K562 (cell line): ENCODE data around the gene KLHL14. TPM values are rescaled to one million over a fixed set of nuclear protein-coding genes. Genes with fewer than 3 reads are reported as not detected.

Experiments used
- ATAC-seq: fragments of 200-7000 bp; cut with Tn5 transposase; 3 replicates; pipeline ENCODE4 v1.9.1; 2020; ENCODE audit warnings: moderate library complexity
- BruUV-seq: library from RNA; stranded (reverse); fragments of 400-500 nt; replicated peaks from 2 replicates; lab custom pipeline; 2021; lab: Mats Ljungman, UMichigan
- CTCF ChIA-PET: fragments of 300-600 bp; formaldehyde crosslinking; extraction: SDS; loops from one replicate; lab custom pipeline; 2021; ENCODE audit warnings: low intra/inter-chr PET ratio; lab: Yijun Ruan, JAX
- POLR2A ChIA-PET: fragments of 300-600, 350-650 bp; sonication (Branson Sonifier 250); formaldehyde crosslinking; extraction: SDS; loops from one replicate; lab custom pipeline; 2021; ENCODE audit warnings: antibody characterized with exemption, inconsistent platforms; lab: Yijun Ruan, JAX
- DNase-seq, 4 experiments: peaks; one replicate each; pipeline versions ENCODE4 v3.0.0 to v3.0.0-alpha.2; 2011 to 2018; ENCODE audit warnings: low spot score in 3 of 4, mixed read lengths in 3 of 4; ENCODE audit errors: extremely low read depth in 1 of 4
- FAIRE-seq: peaks from 2 replicates; lab custom pipeline; 2011; peaks lifted over from hg19 to GRCh38; lab: Jason Lieb, UNC
- H2AFZ ChIP-seq: 2 replicates; pipeline ENCODE4 v1.6.0; 2011; ENCODE audit warnings: low read depth, low read length, control low read depth, inconsistent platforms
- H3K27ac ChIP-seq: fragments of 200-600 bp; 3 replicates; pipeline ENCODE4 v1.8.0; 2011; ENCODE audit warnings: low read depth, mild to moderate bottlenecking, control low read depth, inconsistent platforms, low read length, moderate library complexity, mixed read lengths; ENCODE audit errors: extremely low read depth
- H3K27me3 ChIP-seq, 2 experiments: fragments of 300-600 bp in 1 of 2; 2 replicates in 1 of 2; 3 replicates in 1 of 2; pipeline versions ENCODE4 v1.6.0 to v1.8.0; 2011; ENCODE audit warnings: inconsistent platforms in 2 of 2, low read length in 2 of 2, mild to moderate bottlenecking in 1 of 2, mixed read lengths in 1 of 2, moderate library complexity in 1 of 2; ENCODE audit not compliant: control insufficient read depth in 2 of 2, insufficient read depth in 2 of 2
- H3K36me3 ChIP-seq: fragments of 300-600 bp; 3 replicates; pipeline ENCODE4 v1.8.0; 2011; ENCODE audit warnings: mild to moderate bottlenecking, low read length, inconsistent platforms; ENCODE audit not compliant: control insufficient read depth, insufficient read depth
- H3K4me1 ChIP-seq, 2 experiments: fragments of 200-600 bp in 1 of 2; replicated peaks in 1 of 2; 2 replicates in 1 of 2; 3 replicates in 1 of 2; pipeline versions ENCODE4 v1.5.1 to v1.8.0; 2011; ENCODE audit warnings: inconsistent platforms in 2 of 2, low read length in 2 of 2, mild to moderate bottlenecking in 1 of 2, mixed read lengths in 1 of 2, moderate library complexity in 1 of 2; ENCODE audit not compliant: control insufficient read depth in 2 of 2, insufficient read depth in 2 of 2
- H3K4me2 ChIP-seq: 2 replicates; pipeline ENCODE4 v1.6.1; 2011; ENCODE audit warnings: low read length, control low read depth, inconsistent platforms, mixed read lengths; ENCODE audit not compliant: insufficient read depth
- H3K4me3 ChIP-seq: fragments of 200-600 bp; sonication (generic), shearing (Covaris generic); 2 replicates; pipeline ENCODE4 v1.5.1; 2016; ENCODE audit warnings: control low read depth, inconsistent platforms
- H3K79me2 ChIP-seq: fragments of 200-600 bp; 3 replicates; pipeline ENCODE4 v1.8.0; 2011; ENCODE audit warnings: low read length, inconsistent platforms; ENCODE audit not compliant: control insufficient read depth, insufficient read depth
- H3K9ac ChIP-seq, 2 experiments: 2 replicates each; pipeline versions ENCODE4 v1.6.0 to v1.6.1; 2011; ENCODE audit warnings: low read depth in 2 of 2, low read length in 2 of 2, control low read depth in 1 of 2, inconsistent platforms in 1 of 2, mild to moderate bottlenecking in 1 of 2, mixed read lengths in 1 of 2; ENCODE audit not compliant: insufficient read depth in 1 of 2
- H3K9me1 ChIP-seq: one replicate; pipeline ENCODE4 v1.6.0; 2011; ENCODE audit warnings: inconsistent platforms, mild to moderate bottlenecking, low read length, moderate library complexity; ENCODE audit not compliant: control insufficient read depth, insufficient read depth
- H3K9me3 ChIP-seq: replicated peaks from 2 replicates; pipeline ENCODE4 v1.5.1; 2011; ENCODE audit warnings: low read depth, low read length, inconsistent platforms; ENCODE audit not compliant: control insufficient read depth, insufficient read depth
- H4K20me1 ChIP-seq: replicated peaks from 2 replicates; pipeline ENCODE4 v1.6.1; 2011; ENCODE audit warnings: low read length, inconsistent platforms, mixed read lengths; ENCODE audit not compliant: control insufficient read depth, insufficient read depth
- CBX1 ChIP-seq: sonication (generic); IDR thresholded peaks from 2 replicates; pipeline ENCODE4 v1.6.1; 2016; ENCODE audit warnings: antibody characterized with exemption, low read depth, mild to moderate bottlenecking
- KDM2B ChIP-seq: fragments of 250-450 bp; sonication (Bioruptor Pico); IDR thresholded peaks from 2 replicates; pipeline ENCODE4 v1.8.0; 2021; ENCODE audit warnings: mild to moderate bottlenecking, moderate library complexity
- MIER1 ChIP-seq: fragments of 450-650 bp; IDR thresholded peaks from 2 replicates; pipeline ENCODE4 v1.6.1; 2016; ENCODE audit warnings: antibody characterized with exemption, mild to moderate bottlenecking, low read depth
- PHB ChIP-seq: fragments of 250-450 bp; sonication (Bioruptor Pico); IDR thresholded peaks from 2 replicates; pipeline ENCODE4 v1.5.0; 2021
- PTTG1 ChIP-seq: fragments of 450-650 bp; IDR thresholded peaks from 2 replicates; pipeline ENCODE4 v1.6.1; 2016; ENCODE audit warnings: low read depth, mild to moderate bottlenecking, missing genetic modification characterization, missing compliant biosample characterization
- RBM39 ChIP-seq: fragments of 200-400 bp; formaldehyde crosslinking; optimal IDR thresholded peaks from 2 replicates; pipeline ENCODE3; 2018; ENCODE audit warnings: low read depth, low read length
- RHOXF2B ChIP-seq: fragments of 250-450 bp; sonication (Bioruptor Pico); conservative IDR thresholded peaks from 2 replicates; pipeline ENCODE4 v1.5.1; 2021
- U2AF2 ChIP-seq: fragments of 200-400 bp; formaldehyde crosslinking; optimal IDR thresholded peaks from 2 replicates; pipeline ENCODE3; 2017; ENCODE audit warnings: low read depth, mild to moderate bottlenecking, low read length
- ZBED1 ChIP-seq: IDR thresholded peaks from 2 replicates; pipeline ENCODE4 v1.6.1; 2014
- WGBS: fragments of 100-300 bp; shearing (Covaris generic); methylation state at CpG from one replicate; pipeline ENCODE4 v1.1.6; 2016; ENCODE audit warnings: low coverage, mixed read lengths; ENCODE audit not compliant: insufficient coverage; ENCODE audit errors: missing lambda C conversion rate; 5-methylcytosine and 5-hydroxymethylcytosine counted together
- in situ Hi-C: fragments of 300-500 bp; cut with MboI; formaldehyde crosslinking; loops from 4 replicates; pipeline ENCODE4 v1.15.0; 2018; ENCODE audit warnings: inconsistent platforms, mixed read lengths
- intact Hi-C: fragments of 100-400 bp; cut with micrococcal nuclease; formaldehyde crosslinking; loops from 2 replicates; pipeline ENCODE4 v1.14.2; 2022
- polyA plus RNA-seq, 8 experiments: library from polyadenylated mRNA; depleted of rRNA in 4 of 8; stranded (reverse) in 5 of 8; unstranded in 3 of 8; fragments of >200 nt; fragmentation: Nextera tagmentation in 2 of 8; fragmentation: Illumina TruSeq in 1 of 8; extraction: Ambion mirVana in 2 of 8; extraction: Trizol in 1 of 8; gene quantifications; 2 replicates each; pipeline versions ENCODE4 v1.2.1 to v1.2.3, GENCODE V29; 2011 to 2014; ENCODE audit warnings: inconsistent platforms in 1 of 8, missing spikeins in 1 of 8
- total RNA-seq, 7 experiments: library from RNA; depleted of rRNA in 6 of 7; stranded (reverse); fragments of >200 nt in 6 of 7; fragmentation: Illumina TruSeq in 2 of 7; extraction: Trizol in 2 of 7; gene quantifications; 2 replicates each; pipeline versions ENCODE4 v1.2.1 to v1.2.3, GENCODE V29; 2011 to 2021; ENCODE audit warnings: low replicate concordance in 1 of 7
- TF ChIP-seq, protein P1 (sequence below): IDR thresholded peaks from 3 replicates; pipeline ENCODE4 v1.6.1; 2011; ENCODE audit warnings: borderline replicate concordance, mild to moderate bottlenecking, moderate library complexity; ENCODE audit not compliant: insufficient read length; ENCODE audit errors: extremely low read depth
- TF ChIP-seq, protein P2 (sequence below): fragments of 250-450 bp; sonication (Bioruptor Pico); IDR thresholded peaks from 2 replicates; pipeline ENCODE4 v1.8.0; 2022; ENCODE audit warnings: inconsistent platforms, mild to moderate bottlenecking, moderate library complexity, borderline replicate concordance

The KLHL14 gene
- total and polyA plus RNA-seq, 9 of the 15 experiments (the other 6 are each of a cell fraction or from before 2014, with no cell fraction given) = not detected

DNA sequence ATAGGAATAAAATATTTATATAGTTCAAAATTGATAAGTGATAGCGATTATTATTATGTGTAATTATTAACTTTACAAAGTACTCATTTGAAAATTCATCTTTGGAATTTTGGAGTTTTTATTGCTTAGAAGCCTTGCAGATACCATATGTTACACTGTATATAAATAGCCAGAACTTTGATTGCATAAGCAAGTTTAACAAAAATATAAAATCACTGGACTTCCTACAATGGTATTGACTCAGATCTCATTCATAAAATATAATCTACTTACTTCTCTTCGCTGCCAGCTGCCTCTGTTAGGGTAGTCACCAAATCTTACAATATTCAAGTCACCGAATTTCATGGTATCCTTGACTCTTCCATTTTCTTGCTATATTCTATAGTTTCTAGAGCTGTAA is 22.5 kb downstream of the KLHL14 start:
- intact Hi-C loops = no loop called here
- FAIRE-seq (no peak), ATAC-seq (no peak), DNase-seq (no peak)
- H3K79me2 ChIP-seq = no peaks in the 10 kb centered on the region
- TF ChIP-seq RHOXF2B (CRISPR knock-in tag) = no peak
- no peak for TF ChIP-seq MIER1
- no peak for TF ChIP-seq ZBED1
- TF ChIP-seq CBX1 = no peak
- TF ChIP-seq, protein P1, sequence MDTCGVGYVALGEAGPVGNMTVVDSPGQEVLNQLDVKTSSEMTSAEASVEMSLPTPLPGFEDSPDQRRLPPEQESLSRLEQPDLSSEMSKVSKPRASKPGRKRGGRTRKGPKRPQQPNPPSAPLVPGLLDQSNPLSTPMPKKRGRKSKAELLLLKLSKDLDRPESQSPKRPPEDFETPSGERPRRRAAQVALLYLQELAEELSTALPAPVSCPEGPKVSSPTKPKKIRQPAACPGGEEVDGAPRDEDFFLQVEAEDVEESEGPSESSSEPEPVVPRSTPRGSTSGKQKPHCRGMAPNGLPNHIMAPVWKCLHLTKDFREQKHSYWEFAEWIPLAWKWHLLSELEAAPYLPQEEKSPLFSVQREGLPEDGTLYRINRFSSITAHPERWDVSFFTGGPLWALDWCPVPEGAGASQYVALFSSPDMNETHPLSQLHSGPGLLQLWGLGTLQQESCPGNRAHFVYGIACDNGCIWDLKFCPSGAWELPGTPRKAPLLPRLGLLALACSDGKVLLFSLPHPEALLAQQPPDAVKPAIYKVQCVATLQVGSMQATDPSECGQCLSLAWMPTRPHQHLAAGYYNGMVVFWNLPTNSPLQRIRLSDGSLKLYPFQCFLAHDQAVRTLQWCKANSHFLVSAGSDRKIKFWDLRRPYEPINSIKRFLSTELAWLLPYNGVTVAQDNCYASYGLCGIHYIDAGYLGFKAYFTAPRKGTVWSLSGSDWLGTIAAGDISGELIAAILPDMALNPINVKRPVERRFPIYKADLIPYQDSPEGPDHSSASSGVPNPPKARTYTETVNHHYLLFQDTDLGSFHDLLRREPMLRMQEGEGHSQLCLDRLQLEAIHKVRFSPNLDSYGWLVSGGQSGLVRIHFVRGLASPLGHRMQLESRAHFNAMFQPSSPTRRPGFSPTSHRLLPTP = no peak
- TF ChIP-seq PTTG1 (tag) = no peak
- TF ChIP-seq RBM39 = no peak
- TF ChIP-seq U2AF2 = no peak
- no peak for TF ChIP-seq PHB
- TF ChIP-seq, protein P2, sequence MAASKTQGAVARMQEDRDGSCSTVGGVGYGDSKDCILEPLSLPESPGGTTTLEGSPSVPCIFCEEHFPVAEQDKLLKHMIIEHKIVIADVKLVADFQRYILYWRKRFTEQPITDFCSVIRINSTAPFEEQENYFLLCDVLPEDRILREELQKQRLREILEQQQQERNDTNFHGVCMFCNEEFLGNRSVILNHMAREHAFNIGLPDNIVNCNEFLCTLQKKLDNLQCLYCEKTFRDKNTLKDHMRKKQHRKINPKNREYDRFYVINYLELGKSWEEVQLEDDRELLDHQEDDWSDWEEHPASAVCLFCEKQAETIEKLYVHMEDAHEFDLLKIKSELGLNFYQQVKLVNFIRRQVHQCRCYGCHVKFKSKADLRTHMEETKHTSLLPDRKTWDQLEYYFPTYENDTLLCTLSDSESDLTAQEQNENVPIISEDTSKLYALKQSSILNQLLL = no peak
- no peak for TF ChIP-seq KDM2B (CRISPR knock-in tag)
- H3K9ac ChIP-seq = no peak overlapping the region
- no peaks in the 10 kb centered on the region for H4K20me1 ChIP-seq
- no peaks in the 10 kb centered on the region for H3K4me1 ChIP-seq
- no peaks in the 10 kb centered on the region for H3K9me3 ChIP-seq
- H3K4me2 ChIP-seq = no peak overlapping the region
- ChIA-PET POLR2A (no interaction called here), CTCF (no interaction called here)
- BruUV-seq = no TSS peak
- H3K9me1 ChIP-seq = no peaks in the 10 kb centered on the region
- in situ Hi-C loops = no loop called here
- H3K27me3 ChIP-seq = no peaks in the 10 kb centered on the region
- H3K36me3 ChIP-seq = no peaks in the 10 kb centered on the region
- no peak overlapping the region for H3K4me3 ChIP-seq
- no peak overlapping the region for H3K27ac ChIP-seq
- no peak overlapping the region for H2AFZ ChIP-seq
- 0% methylated on average over 3 of the region's 3 CpGs for WGBS
